Urinary bladder (tissue), 4 donors: ENCODE measurements around the gene ANKRD40. TPM values are rescaled to one million over a fixed set of nuclear protein-coding genes. Genes with fewer than 3 reads are reported as not detected.
"Not testable (repeated sequence)": the region's sequence is repeated elsewhere in the genome, so short reads cannot be mapped to it uniquely, and the experiment has no call there.

Source experiments
- DNase-seq: peaks from one replicate; pipeline ENCODE4 v3.0.0-alpha.2; 2015; ENCODE audit errors: extremely low spot score
- H3K27ac ChIP-seq: one replicate; pipeline ENCODE4 v1.5.1; 2013; ENCODE audit warnings: low read depth, mild to moderate bottlenecking, moderate library complexity
- H3K36me3 ChIP-seq: one replicate; pipeline ENCODE4 v1.6.1; 2013; ENCODE audit warnings: mild to moderate bottlenecking, moderate library complexity; ENCODE audit not compliant: insufficient read depth
- H3K4me1 ChIP-seq: one replicate; pipeline ENCODE4 v1.6.1; 2013; ENCODE audit warnings: mild to moderate bottlenecking, moderate library complexity; ENCODE audit not compliant: insufficient read depth
- H3K4me3 ChIP-seq: one replicate; pipeline ENCODE4 v1.5.1; 2013; ENCODE audit warnings: low read depth, low read length
- WGBS: extraction: QIAGEN DNeasy Blood & Tissue Kit; methylation state at CpG from one replicate; pipeline ENCODE4 v1.1.7; 2013; 5-methylcytosine and 5-hydroxymethylcytosine counted together
- polyA plus RNA-seq: library from polyadenylated mRNA; stranded (reverse); fragments of 200-250 nt; gene quantifications from one replicate; pipeline ENCODE4 v1.2.3, GENCODE V29; 2013
- total RNA-seq: library from RNA; depleted of rRNA; stranded (reverse); fragments of >200 nt; gene quantifications from one replicate; pipeline ENCODE4 v1.2.3, GENCODE V29; 2014
- donor health status: healthy with polysubstance abuse.
- donor health status: healthy.

The ANKRD40 gene
- total and polyA plus RNA-seq, 2 donors: 34.0 to 37.6 TPM

DNA sequence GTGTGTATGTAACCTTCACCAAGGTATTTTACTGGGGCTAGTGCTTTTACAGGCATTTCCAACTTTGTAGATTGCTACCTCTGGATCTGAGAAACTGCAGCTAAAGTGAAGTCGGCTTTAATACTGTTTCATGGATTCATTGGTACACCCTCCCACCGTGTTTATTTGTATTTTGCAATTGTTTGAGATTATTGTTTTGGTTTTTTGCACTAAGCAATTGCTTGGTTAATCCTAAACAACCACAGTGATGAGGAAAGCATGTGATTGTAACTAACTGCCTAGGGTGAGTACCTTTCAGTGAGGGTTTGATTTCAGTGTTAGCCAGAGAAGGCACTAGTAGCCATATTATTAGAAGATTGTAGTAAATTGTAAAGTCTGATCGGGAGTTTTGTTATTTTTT lies 15.0 kb upstream of the ANKRD40 start:
- no peak overlapping the region for H3K4me3 ChIP-seq
- 40% methylated on average over 3 of the region's 3 CpGs for WGBS
- no peak overlapping the region for H3K27ac ChIP-seq
- H3K4me1 ChIP-seq: peaks cover 4% of the 10 kb centered on the region
- no peak for DNase-seq
- H3K36me3 ChIP-seq: no peaks in the 10 kb centered on the region

GRCh38 chr17:50721194-50722010 lies 13.7 kb upstream of the ANKRD40 start:
- H3K36me3 ChIP-seq: no peaks in the 10 kb centered on the region
- WGBS: 8% methylated on average over 7 of the region's 7 CpGs
- no peak for DNase-seq
- no peak overlapping the region for H3K27ac ChIP-seq
- peak overlapping the region; percentile 96 for H3K4me3 ChIP-seq
- H3K4me1 ChIP-seq: peaks cover 2% of the 10 kb centered on the region

DNA sequence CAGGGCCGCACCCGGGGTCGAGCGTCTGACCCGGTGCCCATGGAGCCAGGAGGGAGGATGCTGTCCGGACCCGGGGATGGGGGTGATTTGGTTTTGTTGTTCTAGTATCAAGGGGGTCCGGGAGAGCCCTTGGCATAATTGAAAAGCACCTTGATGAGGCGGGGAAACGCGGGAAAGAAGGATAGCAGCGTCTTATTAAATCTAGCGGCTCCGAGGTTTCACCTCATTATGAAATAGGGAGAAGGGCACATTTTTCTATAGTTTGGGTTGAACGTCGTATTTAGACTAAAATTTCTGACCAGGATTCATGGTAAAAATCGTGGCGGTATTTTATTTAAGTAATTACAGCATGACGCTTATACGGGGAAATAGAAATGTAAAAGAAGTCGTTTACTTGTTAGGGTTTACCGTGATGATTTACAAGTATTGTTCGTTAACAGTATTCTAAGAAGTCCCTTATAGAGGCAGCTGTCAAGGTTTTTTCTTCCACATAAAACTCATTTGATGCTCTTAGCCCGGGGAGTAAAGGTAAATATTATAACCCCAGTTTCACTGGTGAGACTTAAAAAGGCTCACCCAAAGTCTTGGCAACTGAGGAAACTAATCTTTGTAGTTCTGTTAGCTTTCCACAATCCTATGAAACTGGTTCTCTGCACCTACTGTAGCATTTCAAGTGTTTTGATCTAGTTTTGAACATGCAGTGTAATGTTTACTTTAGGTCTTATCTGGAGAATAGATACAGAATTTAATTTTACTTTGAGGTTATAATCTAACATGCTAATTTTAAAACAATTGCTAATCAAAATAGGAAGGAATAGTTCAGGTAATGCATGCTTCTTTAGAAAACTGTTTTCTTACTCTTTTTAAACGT lies 12.4 kb upstream of the ANKRD40 start:
- WGBS: under 1% methylated on average over 25 of the region's 25 CpGs
- Histone ChIP-seq H3K27ac (peak overlapping the region; percentile 97), H3K36me3 (no peaks in the 10 kb centered on the region), H3K4me3 (peak overlapping the region; percentile 96), H3K4me1 (peaks cover 2% of the 10 kb centered on the region)
- DNase-seq: no peak

DNA sequence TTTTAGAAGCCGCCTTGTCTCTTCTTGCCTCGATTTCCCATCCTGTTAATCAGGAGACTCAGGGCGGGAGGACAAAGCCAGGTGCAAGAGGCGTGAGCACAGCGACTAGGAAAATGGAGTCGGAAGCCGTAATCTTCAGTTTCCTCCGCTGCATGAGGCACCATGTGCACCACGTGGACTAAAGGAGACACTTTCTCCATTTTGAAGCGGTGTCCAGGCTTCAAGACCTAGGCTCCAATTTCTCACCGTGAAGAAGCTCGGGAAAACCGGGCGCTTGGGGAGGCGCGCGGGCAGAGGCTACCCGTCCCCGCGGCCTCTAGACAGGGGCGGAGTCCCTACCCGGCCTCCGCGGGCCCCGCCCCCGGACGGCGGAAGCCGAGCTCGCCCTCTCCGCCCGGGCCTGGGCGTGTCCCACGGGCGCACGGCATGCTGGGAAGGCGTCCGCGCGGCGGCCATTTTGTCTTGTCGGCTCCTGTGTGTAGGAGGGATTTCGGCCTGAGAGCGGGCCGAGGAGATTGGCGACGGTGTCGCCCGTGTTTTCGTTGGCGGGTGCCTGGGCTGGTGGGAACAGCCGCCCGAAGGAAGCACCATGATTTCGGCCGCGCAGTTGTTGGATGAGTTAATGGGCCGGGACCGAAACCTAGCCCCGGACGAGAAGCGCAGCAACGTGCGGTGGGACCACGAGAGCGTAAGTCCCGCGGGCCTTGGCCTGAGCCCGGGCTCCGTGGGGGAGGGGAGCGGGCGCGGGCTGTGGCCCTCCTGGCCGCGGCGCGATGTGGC lies 11.6 kb upstream of the ANKRD40 start, which contains the start of gene LUC7L3:
Gene LUC7L3 (plus strand): TSS at position 460 of the 780 bp plus-strand sequence. CDS start 130 bp downstream, at position 590.
- peak; percentile 84 for DNase-seq
- Histone ChIP-seq H3K4me1 (peaks cover 2% of the 10 kb centered on the region), H3K4me3 (peak within 1 kb of the TSS; percentile 96), H3K27ac (peak within 1 kb of the TSS; percentile 97), H3K36me3 (no peaks in the 10 kb centered on the region)
- WGBS: 1% methylated on average over 76 of the region's 76 CpGs

GRCh38 chr17:50715471-50715870 lies 7.8 kb upstream of the ANKRD40 start:
- Histone ChIP-seq H3K27ac (no peak overlapping the region), H3K4me1 (peaks cover 2% of the 10 kb centered on the region), H3K4me3 (no peak overlapping the region), H3K36me3 (no peaks in the 10 kb centered on the region)
- 86% methylated on average over 3 of the region's 3 CpGs for WGBS
- DNase-seq: no peak

DNA sequence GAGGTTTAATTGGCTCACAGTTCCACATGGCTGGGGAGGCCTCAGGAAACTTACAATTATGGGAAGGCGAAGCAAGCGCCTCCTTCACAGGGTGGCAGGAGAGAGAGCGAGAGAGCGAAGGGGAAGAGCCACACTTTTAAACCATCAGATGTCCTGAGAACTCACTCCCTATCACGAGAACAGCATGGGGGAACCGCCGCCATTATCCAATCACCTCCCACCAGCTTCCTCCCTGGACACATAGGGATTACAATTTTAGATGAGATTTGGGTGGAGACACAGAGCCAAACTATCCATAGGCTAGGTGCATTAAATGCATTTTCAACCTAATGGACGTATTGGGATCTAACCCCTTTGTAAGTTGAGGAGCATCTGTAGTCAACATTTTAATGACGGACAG lies 4.9 kb upstream of the ANKRD40 start:
- H3K27ac ChIP-seq: no peak overlapping the region
- no peaks in the 10 kb centered on the region for H3K36me3 ChIP-seq
- peaks cover 5% of the 10 kb centered on the region for H3K4me1 ChIP-seq
- H3K4me3 ChIP-seq: no peak overlapping the region
- WGBS: 84% methylated on average over 9 of the region's 9 CpGs
- DNase-seq: no peak

DNA sequence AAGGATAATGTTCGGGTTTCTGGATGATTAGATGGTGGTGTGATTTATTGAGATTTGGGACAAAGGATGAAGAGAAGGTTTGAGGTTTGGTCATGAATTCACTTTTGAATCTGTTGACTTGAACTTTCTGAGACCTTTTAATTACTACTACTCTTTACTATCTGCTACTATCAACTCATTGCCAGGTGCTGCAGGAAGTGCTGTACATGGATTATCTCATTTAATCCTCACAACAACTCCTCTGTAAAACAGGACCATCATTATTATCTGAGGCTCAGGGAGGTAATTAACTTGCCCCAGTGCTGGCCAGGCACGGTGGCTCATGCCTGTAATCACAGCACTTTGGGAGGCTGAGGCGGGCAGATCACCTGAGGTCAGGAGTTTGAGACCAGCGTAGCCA lies 2.9 kb upstream of the ANKRD40 start:
- no peaks in the 10 kb centered on the region for H3K36me3 ChIP-seq
- H3K27ac ChIP-seq: no peak overlapping the region
- no peak for DNase-seq
- no peak overlapping the region for H3K4me3 ChIP-seq
- 82% methylated on average over 4 of the region's 4 CpGs for WGBS
- H3K4me1 ChIP-seq: peaks cover 5% of the 10 kb centered on the region

DNA sequence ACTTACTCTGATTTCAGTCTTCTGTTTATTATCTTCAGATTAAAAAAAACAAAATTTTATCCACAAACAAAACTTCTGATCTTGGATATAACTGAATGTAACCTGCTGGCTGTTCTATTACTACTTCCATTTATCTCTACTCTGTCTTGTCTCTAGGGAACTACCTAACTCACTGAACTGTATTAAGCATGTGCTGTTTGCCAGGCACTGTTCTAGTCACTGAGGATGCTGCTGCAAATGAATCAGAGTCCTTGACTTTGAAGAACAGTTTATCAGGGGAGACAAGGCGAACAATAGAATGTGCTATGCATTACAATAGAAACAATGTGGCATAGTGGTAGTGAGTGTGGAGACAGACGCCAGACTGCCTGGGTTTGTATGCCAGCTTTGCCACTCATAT lies 2.3 kb upstream of the ANKRD40 start:
- DNase-seq: no peak
- WGBS: 89% methylated on average over 2 of the region's 2 CpGs
- peaks cover 5% of the 10 kb centered on the region for H3K4me1 ChIP-seq
- H3K4me3 ChIP-seq: no peak overlapping the region
- H3K27ac ChIP-seq: no peak overlapping the region
- H3K36me3 ChIP-seq: no peaks in the 10 kb centered on the region

- Histone ChIP-seq H3K27ac (peak overlapping the region; percentile 97), H3K4me3 (peak overlapping the region; percentile 0)
- H3K4me1 ChIP-seq, DNase-seq, H3K36me3 ChIP-seq: not testable (repeated sequence)
- WGBS: 85% methylated on average over 4 of the region's 4 CpGs
These were observed 1.3 kb upstream of the ANKRD40 start for GRCh38 chr17:50709053-50709452.

GRCh38 chr17:50708050-50709000 lies 611 bp upstream of the ANKRD40 start:
- WGBS: 3% methylated on average over 6 of the region's 6 CpGs
- DNase-seq: no peak
- H3K27ac ChIP-seq: peak overlapping the region; percentile 97
- H3K4me1 ChIP-seq: peaks cover 5% of the 10 kb centered on the region
- no peaks in the 10 kb centered on the region for H3K36me3 ChIP-seq
- H3K4me3 ChIP-seq: peak overlapping the region; percentile 30

DNA sequence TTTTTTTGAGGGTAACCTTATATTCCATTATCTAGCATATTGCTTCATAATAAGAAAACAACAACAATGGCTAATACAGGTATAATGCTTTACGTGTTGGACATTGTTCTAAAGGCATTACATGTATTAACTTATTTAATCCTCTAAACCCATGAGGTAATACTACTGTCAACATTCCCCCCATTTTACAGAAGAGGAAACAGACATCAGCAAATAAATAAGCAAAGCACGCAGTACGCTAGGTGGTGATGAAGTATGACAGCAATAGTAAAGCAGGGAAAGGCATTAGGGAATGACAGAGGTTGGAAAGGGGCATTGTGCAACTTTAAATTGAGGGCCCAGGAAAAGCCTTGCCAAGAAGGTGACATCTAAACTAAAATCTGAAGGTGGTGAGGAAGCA lies 4.6 kb downstream of the ANKRD40 start:
- H3K27ac ChIP-seq: no peak overlapping the region
- no peaks in the 10 kb centered on the region for H3K36me3 ChIP-seq
- WGBS: 84% methylated on average over 3 of the region's 3 CpGs
- H3K4me3 ChIP-seq: no peak overlapping the region
- peaks cover 1% of the 10 kb centered on the region for H3K4me1 ChIP-seq
- DNase-seq: no peak

DNA sequence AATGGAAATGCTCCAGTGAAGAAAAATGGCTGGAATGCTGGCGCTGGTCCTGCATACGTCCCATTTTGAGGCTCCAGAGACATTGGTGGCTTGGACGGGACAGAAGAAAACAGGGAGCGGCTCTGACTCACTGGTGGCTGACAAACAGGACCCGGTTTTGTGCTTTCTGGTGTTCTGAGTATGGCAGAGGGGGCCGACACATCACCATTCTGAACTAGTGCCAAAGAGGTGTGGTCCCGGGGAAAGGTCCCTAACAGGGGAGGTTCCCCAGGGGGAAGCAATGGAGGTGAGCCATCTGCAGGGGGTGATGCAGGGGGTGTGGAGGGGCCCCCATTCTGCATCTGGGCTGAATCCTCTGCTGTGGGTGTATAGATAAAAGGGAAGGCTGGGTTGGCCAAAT lies 8.3 kb downstream of the ANKRD40 start:
- no peak for DNase-seq
- 80% methylated on average over 7 of the region's 7 CpGs for WGBS
- Histone ChIP-seq H3K4me3 (no peak overlapping the region), H3K4me1 (peaks cover 1% of the 10 kb centered on the region), H3K36me3 (peaks cover 8% of the 10 kb centered on the region), H3K27ac (peak overlapping the region; percentile 59)
